Prostate gland (tissue), 2 donors: ENCODE data around the gene MCRIP2. TPM values are rescaled to one million over a fixed set of nuclear protein-coding genes. Genes with fewer than 3 reads are reported as not detected.

ENCODE experiments used
- DNase-seq: peaks from one replicate; pipeline ENCODE4 v3.0.0-alpha.2; 2019; ENCODE audit warnings: low spot score
- H3K27ac ChIP-seq, 2 donors: fragments of 200-600 bp; sonication (generic); 2 replicates each; pipeline ENCODE4 v1.5.1; 2017 to 2019
- H3K27me3 ChIP-seq: fragments of 200-600 bp; sonication (generic); replicated peaks from 2 replicates; pipeline ENCODE4 v1.5.1; 2019; ENCODE audit not compliant: insufficient read depth
- H3K36me3 ChIP-seq, 2 donors: fragments of 200-600 bp; sonication (generic); 1 replicate in 1 of 2; 2 replicates in 1 of 2; pipeline versions ENCODE4 v1.5.1 to v1.8.1; 2017 to 2019
- H3K4me1 ChIP-seq: fragments of 200-600 bp; sonication (generic); replicated peaks from 2 replicates; pipeline ENCODE4 v1.5.1; 2019
- H3K4me3 ChIP-seq, 2 donors: fragments of 200-600 bp; sonication (generic); 2 replicates each; pipeline ENCODE4 v1.5.1; 2017 to 2019
- H3K9me3 ChIP-seq: fragments of 200-600 bp; sonication (generic); 2 replicates; pipeline ENCODE4 v1.5.1; 2017
- CTCF ChIP-seq, 4 experiments: fragments of 200-600 bp in 2 of 4; fragments of 450-650 bp in 2 of 4; sonication (generic) in 2 of 4; IDR thresholded peaks; 1 replicate in 3 of 4; 2 replicates in 1 of 4; pipeline ENCODE4 v1.5.1; 2016 to 2019; ENCODE audit warnings: antibody characterized with exemption in 4 of 4, mild to moderate bottlenecking in 2 of 4, moderate library complexity in 2 of 4
- POLR2A ChIP-seq: fragments of 450-650 bp; IDR thresholded peaks from one replicate; pipeline ENCODE4 v1.6.1; 2016; ENCODE audit warnings: antibody characterized with exemption, mild to moderate bottlenecking
- POLR2AphosphoS5 ChIP-seq: sonication (generic); formaldehyde crosslinking; IDR thresholded peaks from one replicate; pipeline ENCODE4 v1.6.1; 2017; ENCODE audit warnings: antibody characterized with exemption
- WGBS: methylation state at CpG from one replicate; pipeline ENCODE4 v1.1.5; 2018; 5-methylcytosine and 5-hydroxymethylcytosine counted together
- intact Hi-C: fragments of 100-400 bp; cut with DNase I; formaldehyde crosslinking; loops from one replicate; pipeline ENCODE4 v1.14.2; 2022
- total RNA-seq, 2 donors: library from RNA; depleted of rRNA; stranded (reverse); fragments of >200 nt; gene quantifications; one replicate each; pipeline ENCODE4 v1.1.0, GENCODE V29; 2016

MCRIP2 gene
- total RNA-seq, 2 donors from 2014 or later = 59.5 to 61.6 TPM

GRCh38 chr16:636206-637080 lies 5.2 kb upstream of the MCRIP2 start, which contains the start of gene METTL26:
Gene METTL26 (minus strand): TSS chr16:636305. CDS start chr16:636290, 15 bp downstream.
- peaks cover 9% of the 10 kb centered on the region for H3K4me1 ChIP-seq
- peak; percentile 95 for DNase-seq
- no peaks in the 10 kb centered on the region for H3K9me3 ChIP-seq
- H3K4me3 ChIP-seq = peak within 1 kb of the TSS; percentile 49 to 64
- intact Hi-C loops = loop anchor here (2.0 kb wide), 1 partner anchor 48 kb away; no protein-coding TSS in a partner anchor
- under 1% methylated on average over 91 of the region's 91 CpGs for WGBS
- peak within 1 kb of the TSS; percentile 97 for H3K27ac ChIP-seq
- no peaks in the 10 kb centered on the region for H3K27me3 ChIP-seq
- no peaks in the 10 kb centered on the region for H3K36me3 ChIP-seq
- TF ChIP-seq POLR2AphosphoS5 (peak; percentile 79), CTCF (IDR thresholded peaks at IDR 0.05) (peak in 2 of 4 experiments; percentile 28 to 32), POLR2A (peak; percentile 58)

- WGBS = 46% methylated on average over 19 of the region's 53 CpGs
- DNase-seq = peak; percentile 91
- Histone ChIP-seq H3K36me3 (no peaks in the 10 kb centered on the region), H3K4me3 (peak overlapping the region; percentile 49 to 64), H3K4me1 (peaks cover 9% of the 10 kb centered on the region), H3K27me3 (no peaks in the 10 kb centered on the region), H3K9me3 (no peaks in the 10 kb centered on the region), H3K27ac (peak overlapping the region; percentile 97)
- no peak for TF ChIP-seq CTCF (IDR thresholded peaks at IDR 0.05)
- no peak for TF ChIP-seq POLR2AphosphoS5
- no peak for TF ChIP-seq POLR2A
- intact Hi-C loops = loop anchor here (2.0 kb wide), 1 partner anchor 49 kb away; no protein-coding TSS in a partner anchor
These were observed 4.3 kb upstream of the MCRIP2 start for GRCh38 chr16:637081-638018.

- H3K27ac ChIP-seq = no peak overlapping the region
- peaks cover 13% of the 10 kb centered on the region for H3K4me1 ChIP-seq
- intact Hi-C loops = no loop called here
- 83% methylated on average over 15 of the region's 15 CpGs for WGBS
- TF ChIP-seq POLR2AphosphoS5 (no peak), POLR2A (no peak), CTCF (IDR thresholded peaks at IDR 0.05) (no peak)
- no peak for DNase-seq
- no peak overlapping the region for H3K4me3 ChIP-seq
- H3K9me3 ChIP-seq = no peaks in the 10 kb centered on the region
- H3K27me3 ChIP-seq = no peaks in the 10 kb centered on the region
- H3K36me3 ChIP-seq = no peaks in the 10 kb centered on the region
These were observed 3.5 kb upstream of the MCRIP2 start for GRCh38 chr16:638034-638543.

- no peak overlapping the region for H3K27ac ChIP-seq
- WGBS = 74% methylated on average over 9 of the region's 9 CpGs
- intact Hi-C loops = no loop called here
These were observed 2.8 kb upstream of the MCRIP2 start for GRCh38 chr16:638836-639235.

More at GRCh38 chr16:638836-639235, 2.8 kb upstream of the MCRIP2 start:
- Histone ChIP-seq H3K9me3 (no peaks in the 10 kb centered on the region), H3K27me3 (no peaks in the 10 kb centered on the region), H3K4me1 (peaks cover 15% of the 10 kb centered on the region), H3K36me3 (no peaks in the 10 kb centered on the region), H3K4me3 (no peak overlapping the region)
- no peak for TF ChIP-seq POLR2AphosphoS5
- no peak for TF ChIP-seq POLR2A
- no peak for TF ChIP-seq CTCF (IDR thresholded peaks at IDR 0.05)
- no peak for DNase-seq
